IPS-20b (cell line): ENCODE measurements around the gene ENHO.
"Not testable (repeated sequence)": the region's sequence is repeated elsewhere in the genome, so short reads cannot be mapped to it uniquely, and the experiment has no call there.

Experiments
- H3K27ac ChIP-seq: one replicate; pipeline ENCODE4 v1.5.1; 2013; ENCODE audit warnings: low read length
- H3K27me3 ChIP-seq: 2 replicates; pipeline ENCODE4 v1.6.1; 2013; ENCODE audit warnings: mild to moderate bottlenecking, low read length, inconsistent platforms; ENCODE audit not compliant: insufficient read depth
- H3K36me3 ChIP-seq: 2 replicates; pipeline ENCODE4 v1.6.1; 2013; ENCODE audit warnings: low read depth, mild to moderate bottlenecking, inconsistent platforms, low read length, moderate library complexity; ENCODE audit not compliant: insufficient read depth
- H3K4me1 ChIP-seq: 2 replicates; pipeline ENCODE4 v1.6.1; 2013; ENCODE audit warnings: mild to moderate bottlenecking, control low read depth, inconsistent platforms, low read length, moderate library complexity; ENCODE audit not compliant: insufficient read depth
- H3K4me3 ChIP-seq: 2 replicates; pipeline ENCODE4 v1.5.1; 2013; ENCODE audit warnings: mild to moderate bottlenecking, low read length, inconsistent platforms
- H3K9ac ChIP-seq: 2 replicates; pipeline ENCODE4 v1.6.1; 2013; ENCODE audit warnings: low read depth, mild to moderate bottlenecking, inconsistent platforms, low read length, moderate library complexity
- H3K9me3 ChIP-seq: 2 replicates; pipeline ENCODE4 v1.6.1; 2013; ENCODE audit warnings: mild to moderate bottlenecking, low read depth, low read length, inconsistent platforms; ENCODE audit not compliant: insufficient read depth

Gene ENHO

GRCh38 chr9:34546834-34547827 lies 24.3 kb upstream of the ENHO start:
- Histone ChIP-seq H3K36me3 (no peaks in the 10 kb centered on the region), H3K27me3 (0 out of 2 replicates have a peak, but pooled peaks cover 4% of the 10 kb centered on the region), H3K9ac (no peak overlapping the region), H3K9me3 (no peaks in the 10 kb centered on the region), H3K27ac (no peak overlapping the region), H3K4me1 (no peaks in the 10 kb centered on the region), H3K4me3 (no peak overlapping the region)

GRCh38 chr9:34546102-34546833 lies 23.5 kb upstream of the ENHO start:
- no peaks in the 10 kb centered on the region for H3K36me3 ChIP-seq
- no peaks in the 10 kb centered on the region for H3K9me3 ChIP-seq
- H3K4me3 ChIP-seq: no peak overlapping the region
- no peaks in the 10 kb centered on the region for H3K4me1 ChIP-seq
- 0 out of 2 replicates have a peak, but pooled peaks cover 4% of the 10 kb centered on the region for H3K27me3 ChIP-seq
- no peak overlapping the region for H3K27ac ChIP-seq
- H3K9ac ChIP-seq: no peak overlapping the region

- H3K36me3 ChIP-seq: no peaks in the 10 kb centered on the region
- H3K4me3 ChIP-seq: no peak overlapping the region
- H3K4me1 ChIP-seq: no peaks in the 10 kb centered on the region
- H3K9ac ChIP-seq: no peak overlapping the region
- no peaks in the 10 kb centered on the region for H3K9me3 ChIP-seq
- H3K27me3 ChIP-seq: 0 out of 2 replicates have a peak, but pooled peaks cover 4% of the 10 kb centered on the region
- H3K27ac ChIP-seq: no peak overlapping the region
Measured at GRCh38 chr9:34545497-34545896, 22.7 kb upstream of the ENHO start.

GRCh38 chr9:34544035-34544434 lies 21.2 kb upstream of the ENHO start:
- H3K4me3 ChIP-seq: no peak overlapping the region

GRCh38 chr9:34541540-34541939 lies 18.8 kb upstream of the ENHO start:
- no peak overlapping the region for H3K4me3 ChIP-seq
- no peaks in the 10 kb centered on the region for H3K4me1 ChIP-seq
- no peaks in the 10 kb centered on the region for H3K36me3 ChIP-seq
- H3K9ac ChIP-seq: no peak overlapping the region
- H3K27ac ChIP-seq: no peak overlapping the region
- no peaks in the 10 kb centered on the region for H3K27me3 ChIP-seq
- no peaks in the 10 kb centered on the region for H3K9me3 ChIP-seq

More at GRCh38 chr9:34544035-34544434, 21.2 kb upstream of the ENHO start:
- H3K36me3 ChIP-seq: no peaks in the 10 kb centered on the region
- no peaks in the 10 kb centered on the region for H3K9me3 ChIP-seq
- H3K9ac ChIP-seq: no peak overlapping the region
- H3K4me1 ChIP-seq: no peaks in the 10 kb centered on the region
- 0 out of 2 replicates have a peak, but pooled peaks cover 4% of the 10 kb centered on the region for H3K27me3 ChIP-seq
- H3K27ac ChIP-seq: no peak overlapping the region

GRCh38 chr9:34540827-34541226 lies 18.0 kb upstream of the ENHO start:
- Histone ChIP-seq H3K27me3 (no peaks in the 10 kb centered on the region), H3K9me3 (no peaks in the 10 kb centered on the region), H3K4me3 (no peak overlapping the region), H3K36me3 (no peaks in the 10 kb centered on the region), H3K9ac (no peak overlapping the region), H3K27ac (no peak overlapping the region), H3K4me1 (no peaks in the 10 kb centered on the region)

- H3K9me3 ChIP-seq: peaks cover 12% of the 10 kb centered on the region
- H3K27me3 ChIP-seq: peaks cover 10% of the 10 kb centered on the region; the same call in 1 of the 2 replicates
- H3K4me3 ChIP-seq: no peak overlapping the region
- H3K9ac ChIP-seq: no peak overlapping the region
- no peaks in the 10 kb centered on the region for H3K36me3 ChIP-seq
- H3K27ac ChIP-seq: no peak overlapping the region
- H3K4me1 ChIP-seq: no peaks in the 10 kb centered on the region
Measured at GRCh38 chr9:34536685-34537084, 13.9 kb upstream of the ENHO start.

GRCh38 chr9:34532041-34532440 lies 9.3 kb upstream of the ENHO start:
- H3K9ac ChIP-seq, H3K27ac ChIP-seq, H3K4me1 ChIP-seq, H3K36me3 ChIP-seq, H3K4me3 ChIP-seq: not testable (repeated sequence)
- peaks cover 12% of the 10 kb centered on the region for H3K9me3 ChIP-seq
- peaks cover 10% of the 10 kb centered on the region; the same call in 1 of the 2 replicates for H3K27me3 ChIP-seq

GRCh38 chr9:34526026-34526425 lies 3.2 kb upstream of the ENHO start:
- no peak overlapping the region for H3K9ac ChIP-seq
- H3K27me3 ChIP-seq: peaks cover 35% of the 10 kb centered on the region
- no peaks in the 10 kb centered on the region for H3K9me3 ChIP-seq
- no peaks in the 10 kb centered on the region; the same call in 1 of the 2 replicates for H3K4me1 ChIP-seq
- H3K36me3 ChIP-seq: no peaks in the 10 kb centered on the region
- H3K4me3 ChIP-seq: no peak overlapping the region
- H3K27ac ChIP-seq: no peak overlapping the region

- H3K9ac ChIP-seq: no peak overlapping the region
- H3K36me3 ChIP-seq: no peaks in the 10 kb centered on the region
- no peaks in the 10 kb centered on the region for H3K9me3 ChIP-seq
- H3K27me3 ChIP-seq: peaks cover 35% of the 10 kb centered on the region
- H3K4me1 ChIP-seq: no peaks in the 10 kb centered on the region; the same call in 1 of the 2 replicates
- no peak overlapping the region for H3K4me3 ChIP-seq
- H3K27ac ChIP-seq: no peak overlapping the region
Measured at GRCh38 chr9:34524349-34524748, 1.6 kb upstream of the ENHO start.

- Histone ChIP-seq H3K4me3 (peak overlapping the region; percentile 73), H3K27ac (no peak overlapping the region), H3K4me1 (no peaks in the 10 kb centered on the region; the same call in 1 of the 2 replicates), H3K9me3 (no peaks in the 10 kb centered on the region), H3K36me3 (no peaks in the 10 kb centered on the region), H3K9ac (peak overlapping the region; percentile 74; the same call in 1 of the 2 replicates), H3K27me3 (peaks cover 35% of the 10 kb centered on the region)
Measured at GRCh38 chr9:34522091-34522887, 501 bp downstream of the ENHO start.
